CD4-positive, alpha-beta T cell treated with Interferon alpha-2 for 1 hour (primary cell): Measurements from ENCODE around the gene PRKD1.
A peak's percentile ranks its signal among the peaks of the same experiment; 100 is the strongest.
"Not testable (repeated sequence)": the region's sequence is repeated elsewhere in the genome, so short reads cannot be mapped to it uniquely, and the experiment has no call there.

ENCODE experiments used
- DNase-seq, 2 donors: peaks; one replicate each; pipeline ENCODE4 v3.0.0-alpha.2; 2020 to 2022

The PRKD1 gene

GRCh38 chr14:29898470-29898869 lies 29.2 kb downstream of the PRKD1 start:
- DNase-seq: no peak

- no peak for DNase-seq
Observed at GRCh38 chr14:29897181-29897580, 30.5 kb downstream of the PRKD1 start.

- no peak for DNase-seq
Observed at GRCh38 chr14:29896354-29896821, 31.3 kb downstream of the PRKD1 start.

- DNase-seq: no peak
Observed at GRCh38 chr14:29895591-29896083, 32.0 kb downstream of the PRKD1 start.

GRCh38 chr14:29893989-29894388 lies 33.7 kb downstream of the PRKD1 start:
- no peak for DNase-seq

GRCh38 chr14:29892327-29892726 lies 35.3 kb downstream of the PRKD1 start:
- no peak for DNase-seq

- DNase-seq: no peak
Observed at GRCh38 chr14:29885988-29886387, 41.7 kb downstream of the PRKD1 start.

GRCh38 chr14:29868000-29868399 lies 59.6 kb downstream of the PRKD1 start:
- no peak for DNase-seq

- DNase-seq: no peak
Observed at GRCh38 chr14:29865299-29865698, 62.3 kb downstream of the PRKD1 start.

- DNase-seq: no peak
Observed at GRCh38 chr14:29861996-29862395, 65.7 kb downstream of the PRKD1 start.

- DNase-seq: peak in 1 of 2 donors; percentile 3
Observed at GRCh38 chr14:29858299-29858698, 69.3 kb downstream of the PRKD1 start.

GRCh38 chr14:29857551-29857950 lies 70.1 kb downstream of the PRKD1 start:
- DNase-seq: no peak

- no peak for DNase-seq
Observed at GRCh38 chr14:29856516-29856915, 71.1 kb downstream of the PRKD1 start.

- DNase-seq: not testable (repeated sequence)
Observed at GRCh38 chr14:29853691-29854090, 74.0 kb downstream of the PRKD1 start.

GRCh38 chr14:29853272-29853671 lies 74.4 kb downstream of the PRKD1 start:
- DNase-seq: no peak

GRCh38 chr14:29851397-29851796 lies 76.2 kb downstream of the PRKD1 start:
- DNase-seq: no peak

- DNase-seq: no peak
Observed at GRCh38 chr14:29847056-29847380, 80.6 kb downstream of the PRKD1 start.

GRCh38 chr14:29846339-29847055 lies 81.2 kb downstream of the PRKD1 start:
- DNase-seq: no peak

GRCh38 chr14:29843981-29844380 lies 83.7 kb downstream of the PRKD1 start:
- no peak for DNase-seq

- DNase-seq: no peak
Observed at GRCh38 chr14:29842228-29842627, 85.4 kb downstream of the PRKD1 start.

- DNase-seq: not testable (repeated sequence)
Observed at GRCh38 chr14:29840369-29840892, 87.2 kb downstream of the PRKD1 start.

- not testable (repeated sequence) for DNase-seq
Observed at GRCh38 chr14:29839691-29840090, 88.0 kb downstream of the PRKD1 start.

- DNase-seq: no peak
Observed at GRCh38 chr14:29838752-29839151, 88.9 kb downstream of the PRKD1 start.

GRCh38 chr14:29836395-29836794 lies 91.3 kb downstream of the PRKD1 start:
- no peak for DNase-seq

GRCh38 chr14:29832042-29832441 lies 95.6 kb downstream of the PRKD1 start:
- DNase-seq: no peak
